ENCODE results near the gene TMEM151A. TPM values are rescaled to one million over a fixed set of nuclear protein-coding genes. Genes with fewer than 3 reads are reported as not detected.

The TMEM151A gene
- total RNA-seq, 1 donor from 2014 or later, result 0.24 TPM

DNA sequence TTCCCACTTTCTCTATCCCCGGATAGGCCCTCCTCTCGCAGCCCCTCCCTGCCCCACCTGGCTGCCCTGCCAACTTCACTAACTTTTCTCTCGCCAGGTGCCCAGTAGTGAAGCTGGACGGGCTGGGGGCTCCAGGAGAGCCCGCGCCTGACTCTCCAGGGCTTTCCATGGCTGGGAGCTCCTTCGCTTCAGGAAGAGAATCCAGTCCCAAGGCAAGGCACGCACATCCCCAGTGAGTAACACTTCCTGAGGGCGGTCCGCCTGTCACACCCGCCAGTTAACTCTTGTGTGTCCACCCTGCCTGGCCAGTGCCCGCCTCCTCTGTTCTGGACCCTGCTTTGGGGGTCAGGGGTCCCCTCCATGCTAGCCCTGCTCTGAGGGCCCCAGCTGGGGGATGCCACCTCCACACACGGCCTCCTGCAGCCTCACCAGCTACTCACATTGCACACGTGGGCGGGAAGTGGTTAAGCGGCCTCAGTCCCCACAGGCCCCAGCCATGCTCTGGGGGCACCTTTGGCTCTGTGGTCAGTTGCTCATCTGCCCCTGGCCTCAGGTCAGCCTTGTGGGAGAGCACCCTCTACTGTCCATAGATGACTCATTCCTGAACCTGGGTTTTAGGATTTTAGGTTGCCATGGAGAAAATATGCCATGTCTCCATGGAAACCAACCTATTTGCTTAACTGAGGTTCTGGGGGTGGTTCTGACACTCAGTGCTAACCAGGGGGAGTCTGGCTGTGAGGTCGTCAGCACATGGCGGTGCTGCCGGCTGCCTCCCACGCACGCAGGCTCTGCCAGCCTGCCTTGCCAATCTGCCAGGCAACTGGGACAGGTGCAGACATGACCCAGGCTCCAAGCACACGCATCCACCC, 44.8 kb downstream of the TMEM151A start, which contains the start of gene RIN1:
Gene RIN1, minus strand, starts transcription at position 201 of the 869 bp plus-strand sequence. Its CDS starts 32 bp downstream, at position 169.
- peak; percentile 86 for DNase-seq (ENCODE audit: low spot score)

DNA sequence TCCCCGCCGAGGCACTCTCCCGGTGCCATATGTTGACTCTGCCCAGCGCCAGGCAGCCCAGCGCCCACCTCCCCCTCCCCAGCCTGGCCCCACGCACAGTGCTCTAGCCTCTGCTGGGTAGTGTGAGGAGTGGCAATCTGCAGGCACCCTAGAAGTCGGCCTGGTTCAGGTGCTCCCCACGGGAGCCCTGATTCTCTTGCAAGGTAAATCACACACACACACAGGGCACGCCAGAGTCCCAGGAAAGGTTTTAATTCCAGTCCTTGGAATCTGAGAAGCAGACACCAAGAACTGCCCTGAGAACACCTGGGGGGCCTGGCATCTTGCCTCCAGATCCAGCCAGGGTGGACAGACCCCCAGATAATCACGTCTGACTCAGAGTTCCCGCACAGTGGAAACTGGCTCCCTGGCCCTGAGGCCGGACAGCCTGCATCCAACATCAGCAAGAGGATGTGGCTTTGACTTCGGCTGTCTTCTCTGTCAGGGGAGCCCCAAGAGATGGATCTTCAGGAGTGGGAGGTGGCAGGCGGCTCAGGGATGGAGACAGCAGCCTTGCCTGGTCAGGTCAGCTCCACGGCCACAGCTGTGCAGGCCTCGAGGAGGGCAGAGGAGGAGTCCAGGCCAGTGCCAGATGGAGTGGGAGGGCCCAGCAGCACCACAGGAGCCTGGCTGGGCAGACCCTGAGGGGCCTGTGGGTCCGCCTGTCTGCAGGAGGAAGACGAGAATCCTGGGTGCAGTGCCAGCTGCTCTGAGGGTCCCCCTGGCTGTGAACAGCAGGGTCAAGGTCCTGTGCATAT, 45.6 kb downstream of the TMEM151A start:
- no peak for DNase-seq (ENCODE audit: low spot score)

DNA sequence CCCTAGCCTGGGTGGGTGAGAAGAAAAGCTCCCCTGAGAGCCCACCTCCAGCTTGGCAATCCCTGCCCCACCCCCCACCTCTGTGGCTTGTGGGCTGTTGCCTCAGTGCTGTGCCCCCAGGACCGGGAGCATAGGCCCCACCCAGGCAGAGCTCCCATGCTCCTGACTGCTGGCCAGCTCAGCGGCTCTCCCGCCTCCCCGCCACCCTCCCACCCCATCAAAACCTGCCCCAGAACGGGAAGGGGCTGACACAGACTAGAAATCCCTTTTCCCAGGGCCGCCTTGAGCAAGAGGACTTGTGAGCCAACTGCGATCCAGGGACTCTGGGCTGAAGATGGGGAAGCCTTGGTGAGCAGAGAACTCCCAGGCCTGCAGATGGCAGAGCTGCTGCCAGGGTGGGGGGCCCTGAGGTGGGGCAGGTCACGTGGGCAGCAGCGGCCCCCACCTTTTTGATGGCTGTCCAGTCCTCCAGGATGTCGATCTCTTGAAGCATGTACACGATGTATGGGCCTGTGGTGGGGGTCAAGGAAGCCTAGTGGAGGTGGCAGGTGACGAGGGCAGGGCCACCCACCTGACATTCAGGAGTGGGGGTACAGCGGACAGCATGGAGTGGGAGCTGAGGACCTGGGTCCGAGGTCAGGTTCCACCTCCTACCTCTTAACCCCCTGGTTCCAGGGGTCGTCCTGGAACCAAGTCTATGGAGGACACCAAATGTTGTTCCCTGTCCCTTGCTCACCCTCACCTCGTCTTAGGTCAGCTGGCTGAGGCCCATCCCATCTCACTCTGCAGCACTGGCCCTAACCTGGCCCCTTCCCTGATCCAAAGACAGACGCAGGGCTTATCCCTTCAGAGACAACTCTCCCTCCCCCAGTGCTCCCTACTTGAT, 46.8 kb downstream of the TMEM151A start:
- no peak for DNase-seq (ENCODE audit: low spot score)

DNA sequence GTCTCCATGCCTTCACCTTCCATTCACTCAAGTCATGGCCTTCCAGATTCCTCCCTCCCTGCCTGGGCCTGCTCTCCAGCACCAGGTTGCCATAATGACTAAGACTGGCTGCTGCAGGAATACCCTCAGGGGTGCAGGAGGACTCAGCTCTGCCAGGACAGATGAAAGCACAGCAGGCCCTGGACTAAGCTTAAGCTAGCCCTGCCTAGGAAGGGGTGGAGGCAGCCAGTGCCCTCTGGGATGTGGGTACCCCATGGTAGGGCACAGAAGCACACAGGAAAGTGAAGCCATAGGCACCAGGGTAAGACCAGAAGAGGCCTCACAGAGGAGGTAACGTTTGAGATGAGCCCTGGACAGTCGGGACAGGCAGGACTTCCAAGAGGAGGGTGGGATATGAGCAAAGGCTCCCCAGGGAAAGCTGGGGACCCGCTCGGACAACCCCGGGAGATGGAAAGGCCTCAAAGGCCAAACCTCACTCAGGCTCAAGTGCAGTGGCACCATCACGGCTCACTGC, 47.5 kb downstream of the TMEM151A start:
- DNase-seq (ENCODE audit: low spot score), result no peak

DNA sequence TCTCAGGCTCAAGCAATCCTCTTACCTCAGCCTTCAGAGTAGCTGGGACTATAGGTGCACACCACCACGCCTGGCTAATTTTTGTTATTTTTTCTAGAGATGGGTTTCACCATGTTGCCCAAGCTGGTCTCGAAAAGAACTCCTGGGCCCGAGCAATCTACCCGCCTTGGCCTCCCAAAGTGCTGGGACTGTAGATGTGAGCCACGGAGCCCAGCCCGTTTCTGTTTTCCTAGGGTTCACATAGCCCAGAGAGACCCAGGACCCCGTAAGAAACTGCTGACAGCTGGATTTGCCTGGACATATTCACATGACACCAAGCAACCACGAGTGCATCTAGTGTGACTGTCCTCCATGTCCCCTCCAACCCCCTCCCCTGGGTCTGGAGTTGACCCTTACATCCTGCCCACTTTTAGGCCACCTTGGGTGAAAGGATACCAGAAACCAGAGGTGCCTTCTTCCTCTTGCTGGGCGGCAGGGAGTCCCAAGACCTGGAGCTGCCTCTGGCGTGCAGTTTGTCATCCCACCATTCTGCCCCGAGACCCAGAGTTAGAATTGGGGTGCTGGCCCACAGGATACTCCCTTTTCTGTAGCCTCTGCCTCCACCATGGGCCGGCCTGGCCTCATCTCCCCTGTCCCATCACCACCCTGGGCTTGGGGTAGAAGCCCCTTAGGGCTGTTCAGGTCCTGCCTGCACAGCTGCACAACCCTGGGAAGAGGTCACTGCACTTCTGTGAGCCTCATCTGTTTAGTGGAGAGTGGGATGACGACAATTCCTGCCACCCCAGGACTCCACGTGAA, 48.2 kb downstream of the TMEM151A start:
- DNase-seq (ENCODE audit: low spot score), result no peak

DNA sequence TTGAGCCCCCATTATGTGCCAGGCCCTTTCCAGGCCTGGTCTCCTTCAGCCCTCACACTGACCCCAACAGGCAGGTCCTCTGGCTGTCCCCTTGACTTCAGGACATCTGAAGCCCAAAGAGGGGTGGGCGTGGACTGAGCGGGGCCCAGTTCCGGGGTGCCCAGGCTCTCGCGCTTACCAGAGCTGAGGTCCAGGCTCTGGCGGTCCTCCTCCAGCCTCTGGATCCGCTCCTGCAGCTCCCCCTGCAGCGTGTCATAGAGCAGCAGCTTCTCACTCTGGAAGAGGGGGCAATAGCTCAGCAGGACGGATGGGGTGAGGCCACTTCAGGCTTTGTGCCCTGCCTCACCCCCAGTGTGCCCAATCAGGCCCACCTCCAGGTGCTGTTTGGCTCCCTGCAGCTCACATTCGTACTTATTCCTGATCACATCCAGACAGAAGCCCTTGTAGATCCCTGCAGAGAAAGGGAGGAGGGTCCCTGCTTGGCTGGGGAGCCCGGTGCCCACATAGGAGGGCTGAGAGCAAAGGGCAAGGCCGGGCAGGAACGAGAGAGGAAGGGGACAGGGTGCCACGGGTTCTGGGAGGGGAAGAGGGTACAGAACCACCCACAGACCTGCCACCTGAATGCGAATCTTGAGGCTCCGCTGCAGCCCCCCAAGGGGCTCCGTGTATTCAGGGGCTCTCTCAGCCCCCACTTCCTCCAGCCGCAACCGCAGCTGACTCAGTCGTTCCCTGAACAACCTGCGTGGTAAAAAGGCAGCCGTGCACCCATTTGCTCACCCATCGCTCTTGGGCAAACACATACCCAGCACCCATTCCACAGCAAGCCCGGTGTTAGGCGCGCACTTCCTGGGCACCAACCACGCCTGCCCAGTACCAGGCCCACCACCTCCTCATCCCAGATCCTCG, 49.2 kb downstream of the TMEM151A start:
- no peak for DNase-seq (ENCODE audit: low spot score)

DNA sequence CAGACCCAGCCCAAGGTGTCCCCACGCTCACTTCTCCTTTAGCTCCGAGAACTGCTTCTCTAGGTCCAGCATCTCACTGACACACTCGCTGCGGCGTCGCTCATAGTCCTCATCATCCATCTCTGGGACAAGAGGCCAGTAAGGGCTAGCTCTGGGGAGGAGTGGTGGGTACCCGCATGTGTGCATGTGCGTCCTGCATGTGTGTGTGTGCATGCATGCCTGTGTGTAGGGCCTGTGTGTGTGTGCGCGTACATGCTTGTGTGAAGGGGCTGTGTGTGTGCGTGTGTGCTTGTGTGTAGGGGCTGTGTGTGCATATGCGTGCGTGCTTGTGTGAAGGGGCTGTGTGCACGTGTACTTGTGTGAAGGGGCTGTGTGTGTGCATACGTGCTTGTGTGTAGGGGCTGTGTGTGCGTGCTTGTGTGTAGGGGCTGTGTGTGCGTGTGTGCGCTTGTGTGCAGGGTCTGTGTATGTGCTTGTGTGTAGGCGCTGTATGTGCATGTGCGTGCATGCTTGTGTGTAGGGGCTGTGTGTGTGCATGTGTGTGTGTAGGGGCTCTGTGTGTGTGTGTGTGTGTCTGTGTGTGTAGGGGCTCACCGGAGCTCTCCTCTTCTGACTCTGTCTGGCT, 49.9 kb downstream of the TMEM151A start:
- no peak for DNase-seq (ENCODE audit: low spot score)

DNA sequence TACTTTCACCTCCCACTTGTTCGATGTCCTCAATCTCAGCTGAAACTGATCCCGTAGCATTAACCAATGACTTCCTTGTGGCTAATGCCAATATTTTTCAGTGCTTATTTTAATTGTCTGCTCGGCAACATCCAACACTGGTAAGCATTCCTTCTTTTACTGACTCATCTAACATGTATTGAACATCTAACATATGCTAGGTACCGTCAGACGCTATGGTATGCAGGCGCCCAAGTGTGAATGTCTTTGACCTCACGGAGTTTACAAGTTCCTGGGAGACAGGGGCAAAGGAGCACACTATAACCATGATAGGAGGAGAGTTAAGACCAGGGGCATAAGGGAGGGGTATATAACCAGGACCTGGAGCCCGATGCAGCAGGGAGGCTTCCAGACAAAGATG, 51.5 kb downstream of the TMEM151A start:
- DNase-seq (ENCODE audit: low spot score), result no peak

DNA sequence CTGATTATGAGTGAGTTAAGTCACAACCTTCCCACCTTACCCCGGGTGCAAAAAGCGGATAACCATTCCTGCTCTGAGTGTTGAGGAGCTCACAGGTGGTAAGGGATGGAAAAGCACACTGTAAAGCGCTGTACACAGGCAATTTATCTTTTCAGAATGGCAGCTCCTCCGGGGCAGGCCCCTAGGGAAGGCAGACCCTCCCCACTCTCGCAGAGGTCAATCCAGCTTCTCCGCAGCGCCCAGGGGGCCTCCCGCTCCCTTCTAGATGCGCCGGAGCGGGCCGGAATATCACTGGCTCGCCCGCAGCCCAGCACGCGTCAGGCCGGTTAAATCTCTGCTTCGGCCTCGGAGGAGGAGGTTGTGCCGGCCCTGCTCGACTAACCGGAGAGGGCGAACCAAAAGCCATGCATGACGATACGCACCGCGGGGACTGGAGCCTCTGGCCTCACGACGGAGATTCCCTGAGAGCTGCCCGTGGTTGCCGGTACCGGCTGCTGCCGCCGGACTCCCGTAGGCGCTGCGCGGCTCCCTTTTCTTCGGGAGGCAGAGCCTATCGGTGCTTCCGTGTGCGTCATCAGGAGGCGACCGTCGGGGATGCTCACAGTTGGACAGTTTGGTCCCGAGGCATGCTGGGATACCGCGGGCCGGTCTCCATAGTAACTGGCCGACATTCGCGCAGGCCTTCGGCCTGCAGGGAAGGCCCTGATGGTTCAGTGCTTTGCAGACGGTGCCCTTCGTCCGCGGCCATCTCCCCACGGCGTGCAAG, 53.0 kb downstream of the TMEM151A start, which contains the start of gene BRMS1:
Gene BRMS1, minus strand, starts transcription at position 555 of the 766 bp plus-strand sequence. CDS start 2,870 bp downstream, outside the sequence.
- DNase-seq (ENCODE audit: low spot score), result peak; percentile 98

DNA sequence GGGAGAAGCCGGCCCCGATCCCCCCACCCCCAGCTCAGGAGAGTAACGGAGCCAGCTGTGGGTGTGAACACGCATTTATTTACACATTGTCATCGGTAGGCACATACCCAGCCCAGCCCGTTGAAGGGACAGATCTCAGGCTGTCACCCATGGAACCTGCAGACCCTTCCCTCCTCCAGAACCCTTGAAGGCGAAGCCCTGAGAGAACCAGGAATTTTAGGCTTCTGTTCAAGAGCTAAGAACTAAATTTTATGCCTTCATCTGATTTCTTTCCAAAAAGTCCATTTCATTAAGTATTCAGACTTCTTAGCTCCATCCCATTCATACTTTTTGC, 53.6 kb downstream of the TMEM151A start:
- no peak for DNase-seq (ENCODE audit: low spot score)

Other genes starting within 250 kb of the TMEM151A start
- gene GAL3ST3, start 242.7 kb upstream of the TMEM151A start, total RNA-seq (ENCODE audit: insufficient read depth, low replicate concordance), result 2.9 TPM
- gene SF3B2, start 239.5 kb upstream of the TMEM151A start, total RNA-seq (ENCODE audit: insufficient read depth, low replicate concordance), result 86.2 TPM
- gene PACS1, start 221.6 kb upstream of the TMEM151A start, total RNA-seq (ENCODE audit: insufficient read depth, low replicate concordance), result 42.6 TPM
- 20.0 TPM for gene KLC2, start 34.2 kb upstream of the TMEM151A start, total RNA-seq (ENCODE audit: insufficient read depth, low replicate concordance)
- gene RAB1B, start 23.3 kb upstream of the TMEM151A start, total RNA-seq (ENCODE audit: insufficient read depth, low replicate concordance), result 34.7 TPM
- not detected for gene CNIH2, start 13.7 kb upstream of the TMEM151A start, total RNA-seq (ENCODE audit: insufficient read depth, low replicate concordance)
- 129 TPM for gene YIF1A, start 2.8 kb upstream of the TMEM151A start, total RNA-seq (ENCODE audit: insufficient read depth, low replicate concordance)
- 20.7 TPM for gene CD248, start 25.1 kb downstream of the TMEM151A start, total RNA-seq (ENCODE audit: insufficient read depth, low replicate concordance)
- 4.8 TPM for gene RIN1, start 44.5 kb downstream of the TMEM151A start, total RNA-seq (ENCODE audit: insufficient read depth, low replicate concordance)
- 21.9 TPM for gene BRMS1, start 53.2 kb downstream of the TMEM151A start, total RNA-seq (ENCODE audit: insufficient read depth, low replicate concordance)
- 41.9 TPM for gene B4GAT1, start 55.7 kb downstream of the TMEM151A start, total RNA-seq (ENCODE audit: insufficient read depth, low replicate concordance)
- gene SLC29A2, start 79.9 kb downstream of the TMEM151A start, total RNA-seq (ENCODE audit: insufficient read depth, low replicate concordance), result 1.4 TPM
- gene NPAS4, start 129.1 kb downstream of the TMEM151A start, total RNA-seq (ENCODE audit: insufficient read depth, low replicate concordance), result 2.4 TPM
- gene MRPL11, start 147.0 kb downstream of the TMEM151A start, total RNA-seq (ENCODE audit: insufficient read depth, low replicate concordance), result 58.0 TPM
- gene PELI3, start 175.0 kb downstream of the TMEM151A start, total RNA-seq (ENCODE audit: insufficient read depth, low replicate concordance), result 12.5 TPM
- 24.6 TPM for gene DPP3, start 188.5 kb downstream of the TMEM151A start, total RNA-seq (ENCODE audit: insufficient read depth, low replicate concordance)
- gene BBS1, start 218.7 kb downstream of the TMEM151A start, total RNA-seq (ENCODE audit: insufficient read depth, low replicate concordance), result 18.1 TPM